DMS153 treated with DMSO at 0.1 percent for 48 hours (cell line): ENCODE measurements around the gene TNFAIP8.

Source experiments
- DNase-seq: peaks from one replicate; lab custom pipeline; 2025; ENCODE audit not compliant: unreplicated experiment; lab: John Stamatoyannopoulos, UW

Gene TNFAIP8

GRCh38 chr5:119365847-119366539 is 10.2 kb downstream of the TNFAIP8 start:
- no peak for DNase-seq

GRCh38 chr5:119366540-119366881 is 10.7 kb downstream of the TNFAIP8 start:
- no peak for DNase-seq

GRCh38 chr5:119367502-119368237 is 11.9 kb downstream of the TNFAIP8 start:
- DNase-seq: no peak

- DNase-seq: no peak
Observed at GRCh38 chr5:119368238-119368630, 12.4 kb downstream of the TNFAIP8 start.

GRCh38 chr5:119370486-119370885 is 14.7 kb downstream of the TNFAIP8 start:
- no peak for DNase-seq

- DNase-seq: no peak
Observed at GRCh38 chr5:119371146-119371545, 15.3 kb downstream of the TNFAIP8 start.

GRCh38 chr5:119373449-119373858 is 17.6 kb downstream of the TNFAIP8 start:
- no peak for DNase-seq

GRCh38 chr5:119374901-119375300 is 19.1 kb downstream of the TNFAIP8 start:
- no peak for DNase-seq

- no peak for DNase-seq
Observed at GRCh38 chr5:119377066-119377465, 21.2 kb downstream of the TNFAIP8 start.

GRCh38 chr5:119378075-119378700 is 22.4 kb downstream of the TNFAIP8 start:
- no peak for DNase-seq

GRCh38 chr5:119379096-119379495 is 23.3 kb downstream of the TNFAIP8 start:
- DNase-seq: no peak

GRCh38 chr5:119379942-119380547 is 24.2 kb downstream of the TNFAIP8 start:
- DNase-seq: no peak

GRCh38 chr5:119382169-119382568 is 26.4 kb downstream of the TNFAIP8 start:
- no peak for DNase-seq

GRCh38 chr5:119383008-119383407 is 27.2 kb downstream of the TNFAIP8 start:
- no peak for DNase-seq

GRCh38 chr5:119385136-119385535 is 29.3 kb downstream of the TNFAIP8 start:
- no peak for DNase-seq

GRCh38 chr5:119385536-119386128 is 29.8 kb downstream of the TNFAIP8 start:
- no peak for DNase-seq

GRCh38 chr5:119386596-119387344 is 31.0 kb downstream of the TNFAIP8 start:
- DNase-seq: no peak

GRCh38 chr5:119387945-119388618 is 32.3 kb downstream of the TNFAIP8 start:
- DNase-seq: no peak

- no peak for DNase-seq
Observed at GRCh38 chr5:119388619-119389190, 32.9 kb downstream of the TNFAIP8 start.
